ENCODE results near the gene TMEM218.

Gene TMEM218

GRCh38 chr11:125071846-125072217 lies 39.6 kb downstream of the TMEM218 start:
- TF ChIP-seq NFIC (IDR thresholded peaks at IDR 0.05) (no peak), USF1 (IDR thresholded peaks at IDR 0.05) (no peak), TCF12 (IDR thresholded peaks at IDR 0.05; ENCODE audit: low read depth) (no peak), CEBPB (IDR thresholded peaks at IDR 0.05) (no peak), EP300 (IDR thresholded peaks at IDR 0.05; ENCODE audit: borderline replicate concordance) (no peak), REST (IDR thresholded peaks at IDR 0.05; ENCODE audit: low read depth) (no peak), EGR1 (IDR thresholded peaks at IDR 0.05) (no peak), RAD21 (IDR thresholded peaks at IDR 0.05; ENCODE audit: low read depth) (no peak), TAF1 (IDR thresholded peaks at IDR 0.05; ENCODE audit: low read depth) (no peak), CREB1 (IDR thresholded peaks at IDR 0.05; ENCODE audit: low read depth) (no peak), YY1 (IDR thresholded peaks at IDR 0.05; ENCODE audit: low read depth) (no peak), FOXM1 (IDR thresholded peaks at IDR 0.05; ENCODE audit: borderline replicate concordance, low read depth) (no peak), ZBTB7A (IDR thresholded peaks at IDR 0.05; ENCODE audit: low read depth) (no peak), MAX (IDR thresholded peaks at IDR 0.05) (no peak), TEAD4 (IDR thresholded peaks at IDR 0.05) (no peak)

- no peak for TF ChIP-seq EP300 (IDR thresholded peaks at IDR 0.05; ENCODE audit: borderline replicate concordance)
- no peak for TF ChIP-seq TEAD4 (IDR thresholded peaks at IDR 0.05)
- no peak for TF ChIP-seq YY1 (IDR thresholded peaks at IDR 0.05; ENCODE audit: low read depth)
- no peak for TF ChIP-seq RAD21 (IDR thresholded peaks at IDR 0.05; ENCODE audit: low read depth)
- no peak for TF ChIP-seq REST (IDR thresholded peaks at IDR 0.05; ENCODE audit: low read depth)
- TF ChIP-seq TCF12 (IDR thresholded peaks at IDR 0.05; ENCODE audit: low read depth), result no peak
- TF ChIP-seq CEBPB (IDR thresholded peaks at IDR 0.05), result no peak
- TF ChIP-seq TAF1 (IDR thresholded peaks at IDR 0.05; ENCODE audit: low read depth), result no peak
- no peak for TF ChIP-seq EGR1 (IDR thresholded peaks at IDR 0.05)
- TF ChIP-seq ZBTB7A (IDR thresholded peaks at IDR 0.05; ENCODE audit: low read depth), result no peak
- no peak for TF ChIP-seq NFIC (IDR thresholded peaks at IDR 0.05)
- no peak for TF ChIP-seq FOXM1 (IDR thresholded peaks at IDR 0.05; ENCODE audit: borderline replicate concordance, low read depth)
- TF ChIP-seq CREB1 (IDR thresholded peaks at IDR 0.05; ENCODE audit: low read depth), result no peak
- TF ChIP-seq USF1 (IDR thresholded peaks at IDR 0.05), result no peak
- no peak for TF ChIP-seq MAX (IDR thresholded peaks at IDR 0.05)
Measured at GRCh38 chr11:125071435-125071834, 40.0 kb downstream of the TMEM218 start.

- TF ChIP-seq NFIC (IDR thresholded peaks at IDR 0.05), result no peak
- TF ChIP-seq USF1 (IDR thresholded peaks at IDR 0.05), result no peak
- TF ChIP-seq TCF12 (IDR thresholded peaks at IDR 0.05; ENCODE audit: low read depth), result no peak
- no peak for TF ChIP-seq FOXM1 (IDR thresholded peaks at IDR 0.05; ENCODE audit: borderline replicate concordance, low read depth)
- no peak for TF ChIP-seq TEAD4 (IDR thresholded peaks at IDR 0.05)
- no peak for TF ChIP-seq YY1 (IDR thresholded peaks at IDR 0.05; ENCODE audit: low read depth)
Measured at GRCh38 chr11:125070699-125071254, 40.6 kb downstream of the TMEM218 start.

GRCh38 chr11:125069796-125070195 lies 41.6 kb downstream of the TMEM218 start:
- TF ChIP-seq EGR1 (IDR thresholded peaks at IDR 0.05) (no peak), ZBTB7A (IDR thresholded peaks at IDR 0.05; ENCODE audit: low read depth) (no peak), TAF1 (IDR thresholded peaks at IDR 0.05; ENCODE audit: low read depth) (no peak), REST (IDR thresholded peaks at IDR 0.05; ENCODE audit: low read depth) (no peak), CREB1 (IDR thresholded peaks at IDR 0.05; ENCODE audit: low read depth) (no peak), TCF12 (IDR thresholded peaks at IDR 0.05; ENCODE audit: low read depth) (no peak), RAD21 (IDR thresholded peaks at IDR 0.05; ENCODE audit: low read depth) (no peak), TEAD4 (IDR thresholded peaks at IDR 0.05) (no peak), NFIC (IDR thresholded peaks at IDR 0.05) (no peak), FOXM1 (IDR thresholded peaks at IDR 0.05; ENCODE audit: borderline replicate concordance, low read depth) (no peak), USF1 (IDR thresholded peaks at IDR 0.05) (no peak), EP300 (IDR thresholded peaks at IDR 0.05; ENCODE audit: borderline replicate concordance) (no peak), MAX (IDR thresholded peaks at IDR 0.05) (no peak)
